ENCODE measurements around the gene PLCL1. TPM values are rescaled to one million over a fixed set of nuclear protein-coding genes. Genes with fewer than 3 reads are reported as not detected.

The PLCL1 gene
- total and polyA plus RNA-seq, 5 donors = 19.5 to 70.1 (median 45.0) TPM

DNA sequence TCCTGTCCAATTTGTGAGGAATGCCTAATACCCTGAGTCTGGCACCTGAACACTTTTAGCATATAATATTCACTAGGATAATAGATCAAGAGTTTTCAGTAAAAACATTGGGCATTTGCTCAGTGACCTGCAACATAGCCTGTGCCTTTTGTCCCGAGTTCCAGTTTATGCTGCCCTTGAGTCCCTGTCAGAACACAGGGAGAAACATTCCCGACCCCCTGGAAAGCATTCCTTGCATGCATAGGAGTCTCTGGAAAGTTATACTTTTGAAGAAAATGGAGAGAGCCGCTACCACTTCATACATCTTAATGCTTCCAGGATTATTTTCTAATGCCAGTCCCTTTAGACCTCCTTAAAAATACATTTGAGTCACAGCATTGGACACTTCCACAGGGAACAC is 107.3 kb downstream of the PLCL1 start:
- intact Hi-C loops (cut with DNase I) = no loop called here
- no peak overlapping the region for H3K27ac ChIP-seq (ENCODE audit: low read length)
- H3K9me3 ChIP-seq (ENCODE audit: control insufficient read depth, low read length) = no peaks in the 10 kb centered on the region
- DNase-seq = no peak
- H3K27me3 ChIP-seq (ENCODE audit: control insufficient read depth, insufficient read depth) = no peaks in the 10 kb centered on the region
- H3K4me3 ChIP-seq (ENCODE audit: low read length) = no peak overlapping the region
- 77% methylated on average over 3 of the region's 3 CpGs for WGBS
- ATAC-seq = no peak
- H3K4me1 ChIP-seq (ENCODE audit: control insufficient read depth, insufficient read depth, low read length) = peaks cover 6% of the 10 kb centered on the region

DNA sequence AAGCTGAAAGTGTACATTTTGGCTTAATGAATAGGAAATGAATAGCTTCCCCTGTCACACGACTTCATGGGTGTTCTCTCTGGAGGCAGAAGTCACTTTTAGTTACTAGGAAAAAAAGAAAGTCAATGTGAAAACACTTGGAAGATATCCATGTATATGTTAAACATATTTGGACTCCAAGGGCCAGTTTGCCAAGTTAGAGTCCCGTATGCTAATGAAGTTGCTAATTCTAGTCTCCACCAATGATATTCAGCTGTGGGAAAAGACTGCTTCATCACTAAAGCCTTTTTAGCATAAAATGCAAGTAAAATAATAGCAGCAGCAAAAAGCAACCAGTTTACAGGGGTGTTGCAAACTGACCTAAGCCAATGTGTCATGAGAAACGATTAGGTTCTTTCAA is 108.7 kb downstream of the PLCL1 start:
- peaks cover 3% of the 10 kb centered on the region for H3K4me1 ChIP-seq (ENCODE audit: control insufficient read depth, insufficient read depth, low read length)
- ATAC-seq (no peak), DNase-seq (no peak)
- no peaks in the 10 kb centered on the region for H3K27me3 ChIP-seq (ENCODE audit: control insufficient read depth, insufficient read depth)
- 68% methylated on average over 3 of the region's 3 CpGs for WGBS
- H3K27ac ChIP-seq (ENCODE audit: low read length) = no peak overlapping the region
- H3K4me3 ChIP-seq (ENCODE audit: low read length) = no peak overlapping the region
- H3K9me3 ChIP-seq (ENCODE audit: control insufficient read depth, low read length) = no peaks in the 10 kb centered on the region
- intact Hi-C loops (cut with DNase I) = no loop called here

DNA sequence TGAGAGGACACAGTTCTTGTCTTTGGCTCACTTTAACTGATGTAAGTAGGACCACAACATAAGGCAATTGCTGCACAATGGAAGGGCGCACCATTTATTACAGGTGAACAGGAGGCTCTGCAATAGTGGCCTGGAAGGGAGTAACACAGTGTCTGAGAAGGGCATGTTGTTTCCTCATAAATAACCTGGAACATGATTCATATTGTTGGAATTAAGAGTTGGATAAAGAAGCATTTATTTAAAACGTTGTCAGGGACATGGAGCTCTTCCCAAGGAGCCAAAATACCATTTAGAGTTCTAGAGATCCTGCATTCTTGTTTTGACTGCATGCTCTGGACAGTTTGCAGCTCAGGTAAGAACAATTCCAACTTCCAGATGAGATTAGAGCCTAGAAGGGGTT is 110.4 kb downstream of the PLCL1 start:
- no peaks in the 10 kb centered on the region for H3K9me3 ChIP-seq (ENCODE audit: control insufficient read depth, low read length)
- ATAC-seq (no peak), DNase-seq (no peak)
- intact Hi-C loops (cut with DNase I) = no loop called here
- peaks cover 3% of the 10 kb centered on the region for H3K4me1 ChIP-seq (ENCODE audit: control insufficient read depth, insufficient read depth, low read length)
- H3K4me3 ChIP-seq (ENCODE audit: low read length) = no peak overlapping the region
- WGBS = 58% methylated on average over 2 of the region's 2 CpGs
- no peak overlapping the region for H3K27ac ChIP-seq (ENCODE audit: low read length)
- H3K27me3 ChIP-seq (ENCODE audit: control insufficient read depth, insufficient read depth) = no peaks in the 10 kb centered on the region

DNA sequence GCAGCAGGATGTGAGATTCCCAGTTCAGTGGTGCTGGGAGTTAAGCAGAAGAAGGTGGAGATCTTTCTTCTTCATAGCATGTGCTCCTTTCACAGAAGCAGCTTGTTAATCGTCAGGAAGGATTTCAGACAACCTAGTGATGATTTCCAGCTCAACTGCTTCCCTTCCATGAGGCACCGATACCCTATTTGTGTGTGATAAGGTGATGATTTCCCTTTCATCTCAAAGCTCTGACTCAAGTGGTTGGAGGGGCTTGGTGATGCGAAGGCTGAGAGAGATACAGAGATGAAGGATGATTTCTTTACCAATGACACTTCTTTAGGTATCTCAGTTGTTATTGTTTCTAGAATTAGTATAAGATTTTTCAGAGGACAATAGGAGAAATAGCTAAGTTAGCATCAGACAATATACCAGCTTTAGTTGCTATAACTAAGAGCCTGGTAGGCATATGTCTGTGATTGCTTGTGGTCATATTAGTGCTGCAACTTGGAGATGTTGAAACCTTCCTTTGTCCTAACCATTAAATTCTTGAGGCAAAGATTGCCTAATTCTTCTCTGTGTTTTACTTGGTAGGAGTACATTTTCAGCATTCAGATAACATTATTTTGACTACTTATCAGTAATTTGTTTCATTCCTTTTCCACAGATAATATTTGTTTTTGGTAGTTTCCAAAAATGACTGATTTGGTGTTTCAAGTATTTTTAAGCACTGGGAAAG is 111.3 kb downstream of the PLCL1 start:
- intact Hi-C loops (cut with DNase I) = no loop called here
- Histone ChIP-seq H3K27ac (ENCODE audit: low read length) (no peak overlapping the region), H3K4me3 (ENCODE audit: low read length) (no peak overlapping the region), H3K4me1 (ENCODE audit: control insufficient read depth, insufficient read depth, low read length) (peaks cover 3% of the 10 kb centered on the region), H3K27me3 (ENCODE audit: control insufficient read depth, insufficient read depth) (no peaks in the 10 kb centered on the region), H3K9me3 (ENCODE audit: control insufficient read depth, low read length) (no peaks in the 10 kb centered on the region)
- WGBS = 28% methylated on average over 3 of the region's 3 CpGs
- DNase-seq (no peak), ATAC-seq (peak; percentile 85 to 91)

DNA sequence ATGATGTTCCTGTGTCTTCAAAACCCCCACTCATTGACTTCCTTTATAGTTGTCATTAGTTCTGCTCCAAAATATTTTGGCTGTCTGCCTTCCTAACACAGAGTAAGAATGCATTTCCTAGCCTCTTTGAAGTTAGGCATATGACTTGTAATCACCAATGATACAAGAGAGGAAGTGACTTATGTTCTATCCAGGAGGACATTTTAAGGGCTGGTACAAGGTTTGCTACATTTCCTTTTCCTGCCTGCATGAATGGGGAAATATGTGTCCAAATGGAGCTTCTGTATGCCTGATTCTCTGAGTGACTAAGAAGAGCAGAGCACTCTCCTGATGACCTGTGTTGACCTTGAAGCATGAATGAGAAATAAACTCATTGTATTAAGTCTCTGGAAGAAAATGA is 115.1 kb downstream of the PLCL1 start:
- no peaks in the 10 kb centered on the region for H3K9me3 ChIP-seq (ENCODE audit: control insufficient read depth, low read length)
- no peak overlapping the region for H3K27ac ChIP-seq (ENCODE audit: low read length)
- H3K27me3 ChIP-seq (ENCODE audit: control insufficient read depth, insufficient read depth) = no peaks in the 10 kb centered on the region
- DNase-seq = no peak
- H3K4me1 ChIP-seq (ENCODE audit: control insufficient read depth, insufficient read depth, low read length) = peaks cover 2% of the 10 kb centered on the region
- ATAC-seq = peak in 1 of 2 donors; percentile 29
- H3K4me3 ChIP-seq (ENCODE audit: low read length) = no peak overlapping the region
- intact Hi-C loops (cut with DNase I) = no loop called here

DNA sequence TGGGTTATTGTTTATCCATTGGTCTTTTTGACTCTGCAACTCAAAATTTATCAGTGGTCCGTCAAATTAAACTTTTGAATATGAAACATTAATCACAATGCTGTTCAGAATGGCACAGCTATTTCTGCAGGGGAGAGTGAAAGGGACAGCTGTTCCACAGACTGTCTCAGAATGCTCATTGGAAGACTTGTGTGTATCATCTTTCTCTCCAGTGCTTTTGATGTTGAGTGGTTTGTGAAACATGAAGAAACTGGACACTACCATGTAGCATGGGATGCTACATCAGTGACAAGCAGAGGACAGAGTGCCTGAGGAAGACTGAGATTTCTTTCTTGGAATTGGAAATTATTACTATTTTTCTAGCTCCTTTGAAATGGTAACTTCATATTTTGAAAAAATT is 115.7 kb downstream of the PLCL1 start:
- 91% methylated on average over 1 of the region's 1 CpG for WGBS
- intact Hi-C loops (cut with DNase I) = no loop called here
- Histone ChIP-seq H3K4me1 (ENCODE audit: control insufficient read depth, insufficient read depth, low read length) (no peaks in the 10 kb centered on the region), H3K27me3 (ENCODE audit: control insufficient read depth, insufficient read depth) (no peaks in the 10 kb centered on the region), H3K4me3 (ENCODE audit: low read length) (no peak overlapping the region), H3K9me3 (ENCODE audit: control insufficient read depth, low read length) (no peaks in the 10 kb centered on the region), H3K27ac (ENCODE audit: low read length) (no peak overlapping the region)
- ATAC-seq (no peak), DNase-seq (no peak)

DNA sequence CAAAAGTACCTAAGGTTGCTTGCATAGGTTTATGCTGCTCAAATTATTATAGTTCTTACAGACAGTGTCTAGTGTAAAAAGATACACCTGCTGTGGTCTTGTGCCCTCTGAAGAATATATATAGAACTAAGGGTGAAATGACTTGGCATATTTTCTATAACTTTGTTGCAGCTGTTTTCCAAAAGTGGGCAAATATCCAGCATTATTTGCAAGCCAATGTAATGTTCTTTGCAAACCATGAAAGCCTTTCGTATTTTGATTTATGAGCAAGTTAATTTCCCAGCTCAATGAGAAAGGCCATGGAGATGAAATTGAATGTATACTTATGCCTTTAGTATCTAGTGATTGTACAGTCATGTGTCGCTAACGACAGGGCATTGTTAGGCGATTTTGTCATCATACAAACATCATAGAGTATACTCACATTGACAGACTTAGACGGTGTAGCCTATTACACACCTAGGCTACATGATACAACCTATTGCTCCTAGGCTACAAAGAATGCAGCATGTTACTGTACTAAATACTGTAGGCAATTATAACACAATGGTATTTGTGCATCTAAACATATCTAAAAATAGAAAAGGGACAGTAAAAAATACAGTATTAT is 116.3 kb downstream of the PLCL1 start:
- 91% methylated on average over 5 of the region's 5 CpGs for WGBS
- Histone ChIP-seq H3K27me3 (ENCODE audit: control insufficient read depth, insufficient read depth) (no peaks in the 10 kb centered on the region), H3K9me3 (ENCODE audit: control insufficient read depth, low read length) (no peaks in the 10 kb centered on the region), H3K4me3 (ENCODE audit: low read length) (no peak overlapping the region), H3K4me1 (ENCODE audit: control insufficient read depth, insufficient read depth, low read length) (no peaks in the 10 kb centered on the region), H3K27ac (ENCODE audit: low read length) (no peak overlapping the region)
- no peak for DNase-seq
- intact Hi-C loops (cut with DNase I) = no loop called here
- ATAC-seq = no peak

DNA sequence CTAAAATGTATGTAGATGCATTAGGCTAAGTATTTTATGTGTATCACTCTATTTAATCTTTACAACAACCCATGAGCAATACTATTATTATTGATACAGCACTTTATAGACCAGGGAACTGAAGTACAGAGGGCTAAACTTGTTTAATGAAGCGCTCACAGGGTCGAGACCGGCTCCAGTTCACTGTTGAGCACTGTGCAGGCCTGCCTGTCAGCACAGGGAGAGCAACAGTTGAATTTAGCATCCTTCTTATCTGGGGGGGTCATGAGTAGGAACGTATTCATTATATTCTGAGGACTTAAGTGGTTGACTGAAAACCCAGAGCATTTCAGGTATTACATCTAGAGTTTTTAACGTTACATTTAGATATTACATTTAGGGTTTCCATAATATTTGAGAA is 120.1 kb downstream of the PLCL1 start:
- no peaks in the 10 kb centered on the region for H3K9me3 ChIP-seq (ENCODE audit: control insufficient read depth, low read length)
- peak in 1 of 2 donors; percentile 32 for ATAC-seq
- no peak for DNase-seq
- no peak overlapping the region for H3K4me3 ChIP-seq (ENCODE audit: low read length)
- no peak overlapping the region for H3K27ac ChIP-seq (ENCODE audit: low read length)
- peaks cover 1% of the 10 kb centered on the region for H3K4me1 ChIP-seq (ENCODE audit: control insufficient read depth, insufficient read depth, low read length)
- WGBS = 80% methylated on average over 5 of the region's 5 CpGs
- intact Hi-C loops (cut with DNase I) = no loop called here
- no peaks in the 10 kb centered on the region for H3K27me3 ChIP-seq (ENCODE audit: control insufficient read depth, insufficient read depth)

DNA sequence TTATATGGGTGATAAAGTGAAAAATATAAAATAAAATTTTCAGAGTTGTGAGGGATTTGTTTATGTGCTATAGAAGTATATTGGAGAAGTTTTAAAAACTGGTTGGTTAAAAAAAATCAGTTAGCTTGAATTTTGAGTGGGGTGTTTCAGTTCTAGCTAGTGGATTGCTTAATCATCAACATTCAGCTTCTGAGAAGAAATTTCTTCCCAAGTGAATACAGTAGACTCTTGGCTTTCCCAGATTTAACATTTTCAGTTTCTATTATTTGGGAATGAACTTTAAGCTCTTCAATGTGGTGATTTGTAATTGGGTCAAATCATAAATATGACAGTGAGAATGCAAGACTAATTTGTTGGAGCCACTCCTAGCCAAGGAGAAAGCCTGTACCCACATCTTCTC is 120.8 kb downstream of the PLCL1 start:
- peak; percentile 31 to 66 for ATAC-seq
- Histone ChIP-seq H3K27ac (ENCODE audit: low read length) (no peak overlapping the region), H3K9me3 (ENCODE audit: control insufficient read depth, low read length) (no peaks in the 10 kb centered on the region), H3K27me3 (ENCODE audit: control insufficient read depth, insufficient read depth) (no peaks in the 10 kb centered on the region), H3K4me3 (ENCODE audit: low read length) (no peak overlapping the region), H3K4me1 (ENCODE audit: control insufficient read depth, insufficient read depth, low read length) (peaks cover 1% of the 10 kb centered on the region)
- intact Hi-C loops (cut with DNase I) = no loop called here
- no peak for DNase-seq

DNA sequence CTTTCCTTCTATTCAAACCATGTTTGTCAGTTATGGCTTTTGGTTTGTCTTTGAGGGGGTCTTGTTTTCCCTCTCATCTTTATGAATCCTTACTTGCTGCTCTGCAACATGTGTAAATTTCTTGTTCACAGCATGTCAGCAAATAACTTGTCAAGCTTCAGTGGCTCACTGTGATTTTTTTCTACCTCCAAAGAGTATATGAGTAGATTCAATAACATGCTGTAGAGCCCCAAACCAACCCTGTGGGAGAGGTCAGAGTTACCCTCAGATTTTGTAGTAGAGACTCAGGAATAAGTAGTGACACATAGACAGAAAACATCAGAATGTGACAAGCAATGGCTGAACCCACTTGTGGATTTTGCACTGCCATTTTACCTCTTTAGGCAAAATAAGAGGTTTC is 121.6 kb downstream of the PLCL1 start:
- no peak overlapping the region for H3K27ac ChIP-seq (ENCODE audit: low read length)
- DNase-seq = no peak
- peaks cover 1% of the 10 kb centered on the region for H3K4me1 ChIP-seq (ENCODE audit: control insufficient read depth, insufficient read depth, low read length)
- H3K27me3 ChIP-seq (ENCODE audit: control insufficient read depth, insufficient read depth) = no peaks in the 10 kb centered on the region
- intact Hi-C loops (cut with DNase I) = no loop called here
- H3K9me3 ChIP-seq (ENCODE audit: control insufficient read depth, low read length) = no peaks in the 10 kb centered on the region
- H3K4me3 ChIP-seq (ENCODE audit: low read length) = no peak overlapping the region
- ATAC-seq = no peak

DNA sequence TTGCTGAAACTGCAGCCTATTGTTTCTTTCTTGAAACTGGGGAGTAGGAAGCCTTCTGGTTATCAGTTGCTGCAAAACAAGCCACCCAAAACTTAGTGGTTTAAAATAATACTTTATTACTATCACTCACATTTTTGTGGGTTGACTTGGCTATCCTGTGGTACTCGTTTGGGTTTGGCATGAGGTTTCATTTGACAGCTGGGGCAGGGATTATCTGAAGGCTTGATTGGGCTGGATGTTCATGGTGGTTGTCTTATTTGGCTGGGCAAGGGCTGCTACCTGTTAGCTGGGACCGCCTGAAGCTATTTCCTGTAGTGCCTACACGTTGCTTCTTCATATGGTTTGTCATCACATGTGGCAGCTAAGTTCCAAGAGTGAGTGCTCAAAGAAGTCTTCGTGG is 122.3 kb downstream of the PLCL1 start:
- H3K27ac ChIP-seq (ENCODE audit: low read length) = no peak overlapping the region

DNA sequence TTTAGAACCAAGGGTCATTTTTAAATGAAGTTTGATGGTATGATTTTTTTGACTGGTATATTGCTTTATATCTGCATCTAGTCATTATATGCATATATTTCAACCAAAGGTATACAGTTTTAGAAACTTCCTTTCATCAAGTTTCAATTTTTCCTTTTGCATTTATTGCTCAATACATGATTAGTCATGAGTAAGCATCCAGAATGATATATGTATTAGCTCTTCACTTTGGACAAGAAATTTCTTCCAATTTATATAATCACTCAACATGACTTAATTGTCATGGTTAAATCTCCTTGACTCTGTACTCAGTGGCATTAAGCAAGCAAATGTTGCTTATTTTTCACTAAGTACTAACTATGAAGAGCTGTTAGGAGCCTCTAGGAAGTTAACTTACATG is 123.6 kb downstream of the PLCL1 start:
- Histone ChIP-seq H3K9me3 (ENCODE audit: control insufficient read depth, low read length) (no peaks in the 10 kb centered on the region), H3K4me3 (ENCODE audit: low read length) (no peak overlapping the region), H3K4me1 (ENCODE audit: control insufficient read depth, insufficient read depth, low read length) (peaks cover 1% of the 10 kb centered on the region), H3K27ac (ENCODE audit: low read length) (no peak overlapping the region), H3K27me3 (ENCODE audit: control insufficient read depth, insufficient read depth) (no peaks in the 10 kb centered on the region)
- intact Hi-C loops (cut with DNase I) = no loop called here
- no peak for ATAC-seq
- DNase-seq = no peak

More for the DNA sequence above, 122.3 kb downstream of the PLCL1 start:
- Histone ChIP-seq H3K4me3 (ENCODE audit: low read length) (no peak overlapping the region), H3K4me1 (ENCODE audit: control insufficient read depth, insufficient read depth, low read length) (peaks cover 1% of the 10 kb centered on the region), H3K9me3 (ENCODE audit: control insufficient read depth, low read length) (no peaks in the 10 kb centered on the region), H3K27me3 (ENCODE audit: control insufficient read depth, insufficient read depth) (no peaks in the 10 kb centered on the region)
- ATAC-seq (no peak), DNase-seq (no peak)
- 78% methylated on average over 4 of the region's 4 CpGs for WGBS
- intact Hi-C loops (cut with DNase I) = no loop called here

All from right cardiac atrium (tissue), 5 donors.